Erythroblast (primary cell): ENCODE results near the gene RNF114.

Source experiments
- GATA1 ChIP-seq: IDR thresholded peaks from 2 replicates; pipeline ENCODE4 v1.6.1; 2011; ENCODE audit warnings: low read depth, mild to moderate bottlenecking, control low read depth, low read length, moderate library complexity
- POLR2A ChIP-seq: IDR thresholded peaks from 2 replicates; pipeline ENCODE4 v1.6.1; 2011; ENCODE audit warnings: mild to moderate bottlenecking, low read length

DNA sequence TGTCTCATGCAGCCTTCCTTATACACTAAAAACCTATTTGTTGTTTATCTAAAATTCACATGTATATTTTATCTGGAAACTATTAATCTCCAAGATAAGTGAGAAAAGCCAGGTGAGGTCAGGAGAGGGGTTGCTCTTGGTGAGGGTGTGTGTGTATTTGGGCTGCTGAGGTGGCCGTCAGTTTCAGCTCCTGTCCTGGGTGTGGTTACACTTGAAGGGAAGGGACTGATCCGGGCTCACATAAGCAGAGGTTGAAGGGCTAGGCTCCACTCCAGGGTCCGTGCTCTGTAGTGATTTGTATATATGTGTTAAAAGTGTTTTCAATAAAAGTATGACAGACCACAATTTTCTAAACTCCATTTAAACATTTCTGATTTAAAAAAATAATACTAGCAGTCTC lies 33.0 kb downstream of the RNF114 start:
- TF ChIP-seq POLR2A, result no peak
- no peak for TF ChIP-seq GATA1
